HG02588 (cell line): ENCODE results near the gene AUTS2.
A peak's percentile ranks its signal among the peaks of the same experiment; 100 is the strongest.
"Not testable (repeated sequence)": the region's sequence is repeated elsewhere in the genome, so short reads cannot be mapped to it uniquely, and the experiment has no call there.

ENCODE experiments used
- ATAC-seq: cut with Tn5 transposase; IDR thresholded peaks from one replicate; pipeline ENCODE4 v1.9.1; 2021; ENCODE audit warnings: mild to moderate bottlenecking, moderate library complexity; ENCODE audit not compliant: unreplicated experiment

The AUTS2 gene

DNA sequence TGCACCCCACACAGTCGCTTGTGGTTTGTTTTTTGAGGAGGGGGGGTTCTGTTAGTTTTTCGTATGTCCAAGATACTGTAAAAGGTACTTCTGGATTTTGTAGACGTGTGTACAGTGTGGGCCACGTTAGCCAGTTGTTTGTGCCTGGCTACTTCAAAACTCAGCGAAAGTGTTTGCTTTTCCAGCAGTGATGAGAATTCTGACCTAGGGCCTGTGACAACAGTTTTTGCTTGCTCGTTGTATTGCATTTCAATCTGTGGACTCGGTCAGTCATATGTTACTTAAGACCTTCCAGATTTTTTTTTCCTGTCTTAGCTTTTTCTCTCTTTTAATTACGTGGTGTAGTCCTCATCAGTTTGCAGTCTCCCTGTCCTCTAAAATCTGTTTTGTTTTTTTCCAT is 1194.8 kb downstream of the AUTS2 start:
- no peak for ATAC-seq

DNA sequence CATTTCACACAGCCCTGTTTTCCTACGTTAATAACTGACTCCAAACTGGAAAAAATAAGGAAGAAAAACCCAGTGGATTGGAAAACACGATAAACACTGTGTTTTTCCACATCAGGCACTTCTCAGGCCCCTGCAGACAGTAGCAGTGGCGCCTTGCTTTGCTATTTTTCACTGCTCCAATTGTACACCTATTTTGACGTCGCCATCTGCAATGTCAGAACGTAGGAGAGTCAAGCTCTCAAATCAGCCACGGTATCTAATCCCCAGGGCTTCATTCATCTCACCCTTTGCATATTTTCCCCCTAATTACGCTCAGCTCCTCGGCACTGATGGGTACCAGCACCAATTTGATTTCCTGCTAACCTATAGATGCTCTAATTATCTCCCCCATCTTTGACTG is 1195.5 kb downstream of the AUTS2 start:
- no peak for ATAC-seq

DNA sequence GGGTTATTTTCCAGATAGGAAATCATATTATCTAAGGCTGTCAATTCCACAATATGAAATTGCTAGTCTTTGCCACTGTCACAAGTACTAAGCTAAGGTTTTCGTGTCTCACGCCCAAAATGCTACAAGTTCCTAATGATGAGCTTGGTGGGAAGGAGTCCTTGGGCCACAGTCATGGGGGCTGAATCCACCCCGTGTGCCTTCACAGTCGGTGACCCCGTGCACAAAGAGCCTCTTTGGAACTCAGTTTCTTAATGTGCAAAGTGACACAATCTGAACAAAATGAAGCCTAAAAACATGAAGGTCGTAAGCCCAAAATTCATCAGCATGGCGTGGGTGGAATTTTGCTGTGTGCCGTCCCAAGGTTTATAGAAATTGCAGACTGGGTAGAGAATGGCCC is 1196.7 kb downstream of the AUTS2 start:
- ATAC-seq: no peak

DNA sequence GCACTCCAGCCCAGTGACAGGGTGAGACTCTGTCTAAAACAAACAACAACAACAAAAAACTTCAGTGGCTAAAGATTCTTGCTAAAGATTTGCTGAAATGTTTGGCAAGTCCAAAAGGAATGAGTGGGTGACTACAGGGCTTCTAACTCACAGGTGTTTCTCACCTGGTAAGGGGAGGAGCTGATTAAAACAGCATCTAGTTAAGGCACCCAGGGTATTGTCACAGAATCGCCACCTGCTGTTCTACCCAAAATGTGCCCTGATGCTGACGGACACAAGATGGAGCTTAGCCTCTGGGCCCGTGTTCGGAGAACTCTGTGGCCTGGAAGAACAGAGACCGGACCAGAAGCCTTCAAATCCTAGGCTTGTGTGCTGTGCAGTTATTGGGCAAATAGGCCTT is 1197.7 kb downstream of the AUTS2 start:
- no peak for ATAC-seq

DNA sequence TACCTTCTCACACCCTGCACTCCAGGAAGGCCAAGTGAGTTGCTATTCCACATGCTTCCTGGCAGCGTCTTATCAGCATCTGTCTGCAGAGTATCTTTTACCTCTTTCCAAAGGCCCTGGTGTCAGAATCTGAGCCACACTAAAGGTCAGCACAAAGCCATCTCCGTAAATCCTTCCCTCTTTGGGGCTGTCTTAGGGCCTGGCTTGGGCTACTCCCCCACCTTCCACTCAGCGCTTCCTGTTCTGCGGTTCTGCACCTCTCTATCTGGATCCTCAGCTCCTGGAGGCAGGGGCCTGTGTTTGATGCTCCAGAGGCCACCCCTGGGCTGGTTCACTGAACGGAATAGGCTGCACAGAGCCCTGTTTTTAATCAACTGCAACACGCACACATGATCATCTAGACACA is 1198.8 kb downstream of the AUTS2 start:
- no peak for ATAC-seq

DNA sequence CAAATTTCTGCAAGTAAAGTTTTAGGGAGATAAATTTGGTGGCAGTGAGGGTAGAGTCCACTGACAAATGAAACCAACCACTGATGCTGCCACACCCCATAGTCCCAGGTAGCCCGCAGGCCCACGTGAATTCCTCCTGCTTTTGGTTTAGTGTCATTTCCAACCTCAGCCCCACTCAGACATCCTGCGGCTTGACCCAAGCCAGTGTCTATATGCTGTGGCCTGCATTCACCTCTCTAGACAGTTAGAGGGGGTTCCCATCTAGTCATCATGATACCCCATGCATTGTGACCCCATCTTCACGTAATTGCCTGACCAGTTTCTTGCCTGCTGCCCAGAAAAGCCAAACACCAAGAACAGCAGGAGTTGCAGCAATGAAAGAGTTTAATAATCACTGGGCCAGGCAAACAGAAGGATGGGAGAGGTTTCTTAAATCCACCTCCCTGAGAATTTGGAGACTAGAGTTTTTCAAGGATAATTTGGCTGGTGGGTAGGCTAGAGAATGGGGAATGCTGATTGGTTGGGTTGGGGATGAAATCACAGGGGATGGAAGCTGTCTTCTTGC is 1201.6 kb downstream of the AUTS2 start:
- ATAC-seq: no peak

DNA sequence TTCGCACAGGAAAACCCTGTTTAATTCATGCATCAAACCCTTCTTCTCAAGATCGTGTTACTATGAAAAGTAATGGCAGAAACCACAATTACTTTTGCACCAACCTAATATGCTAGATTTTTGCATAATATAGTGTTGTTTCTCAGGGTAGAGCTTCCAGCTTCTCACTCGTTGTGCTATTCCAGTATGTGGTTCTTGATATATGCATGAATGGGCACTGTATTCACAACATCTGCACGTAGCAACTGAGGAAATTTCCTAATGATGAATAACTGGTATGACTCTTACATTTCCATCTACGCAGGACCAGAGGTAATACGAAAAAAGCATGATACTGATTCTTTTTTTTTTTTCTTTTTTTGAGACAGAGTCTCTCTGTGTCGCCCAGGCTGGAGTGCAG is 1207.1 kb downstream of the AUTS2 start:
- ATAC-seq: no peak

DNA sequence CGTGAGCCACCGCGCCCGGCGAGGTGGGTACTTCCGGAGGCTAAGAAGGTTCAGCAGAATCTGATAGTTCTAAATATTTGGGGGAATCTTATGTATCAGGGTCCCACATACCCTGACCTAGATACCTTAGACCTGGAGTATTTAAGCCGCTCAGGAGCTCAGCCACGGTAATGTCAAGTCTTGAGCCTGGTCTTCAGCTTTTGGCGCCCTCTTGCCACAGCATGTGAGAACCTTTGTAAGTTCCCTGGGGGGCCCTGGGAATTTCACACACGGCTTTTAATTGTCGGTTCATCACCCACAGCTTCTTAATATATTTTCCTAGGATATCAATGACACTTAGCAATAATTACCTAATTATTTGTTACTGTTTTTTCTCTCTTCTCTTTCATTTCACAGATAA is 1209.4 kb downstream of the AUTS2 start:
- ATAC-seq: no peak

DNA sequence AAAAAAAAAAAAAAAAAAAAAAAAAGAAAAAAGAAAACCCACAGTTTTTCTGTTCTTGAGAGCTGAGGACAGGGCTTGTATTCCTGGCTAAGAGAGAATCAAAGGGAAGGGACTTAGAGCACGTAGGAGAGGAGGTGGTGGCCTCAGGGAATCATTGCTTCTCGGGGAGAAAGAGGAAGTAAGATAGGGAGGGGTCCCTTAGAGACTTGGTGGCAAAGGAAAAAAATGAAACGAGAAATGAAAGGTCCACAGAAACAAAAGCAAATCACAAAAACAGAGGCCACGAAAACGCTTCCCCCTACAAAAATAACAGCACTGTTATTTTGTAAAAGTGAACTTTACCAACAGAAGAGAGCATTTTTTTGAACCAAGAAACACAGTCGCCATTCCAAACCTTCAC is 1210.6 kb downstream of the AUTS2 start:
- no peak for ATAC-seq

DNA sequence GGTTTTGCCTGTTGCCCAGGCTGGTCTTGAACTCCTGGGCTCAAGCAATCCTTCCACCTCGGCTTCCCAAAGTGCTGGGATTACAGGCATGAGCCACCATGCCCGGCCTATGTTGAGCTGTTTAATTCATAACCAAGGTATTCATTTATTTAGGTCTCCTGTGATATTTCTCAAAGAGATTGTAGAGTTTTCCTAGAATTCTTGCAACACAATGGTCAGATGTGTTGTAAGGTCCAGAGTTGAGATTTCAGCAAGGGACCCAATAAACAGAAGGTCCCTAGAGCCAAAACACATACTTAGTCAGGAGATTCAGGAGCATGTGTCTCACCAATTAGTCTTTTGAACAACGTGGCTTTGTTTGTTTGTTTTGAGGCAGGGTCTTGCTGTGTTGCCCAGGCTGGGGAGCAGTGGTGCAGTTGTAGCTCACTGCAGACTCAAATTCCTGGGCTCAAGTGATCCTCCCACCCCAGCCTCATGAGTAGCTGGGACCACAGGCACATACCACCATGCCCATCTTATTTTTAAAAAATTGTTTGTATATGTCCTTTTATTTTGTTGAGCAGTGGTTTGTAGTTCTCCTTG is 1212.4 kb downstream of the AUTS2 start:
- no peak for ATAC-seq

DNA sequence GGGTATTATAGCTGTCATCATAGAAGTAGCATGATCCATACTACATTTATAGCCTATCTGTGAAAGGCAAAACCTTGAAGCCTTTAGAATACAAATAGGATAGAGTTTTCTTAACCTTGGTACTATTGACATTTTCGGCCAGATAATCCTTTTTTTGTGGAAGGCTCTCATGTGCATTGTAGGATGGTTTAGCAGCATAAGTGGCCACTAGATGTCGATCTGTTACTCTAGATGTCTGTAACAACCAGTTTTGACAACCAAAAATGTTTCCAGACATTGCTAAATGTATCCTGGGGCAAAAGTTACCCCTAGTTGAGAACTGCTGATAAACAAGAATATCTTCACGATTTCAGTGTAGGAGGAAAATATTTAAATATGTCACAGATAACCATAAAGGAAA is 1214.2 kb downstream of the AUTS2 start:
- no peak for ATAC-seq

DNA sequence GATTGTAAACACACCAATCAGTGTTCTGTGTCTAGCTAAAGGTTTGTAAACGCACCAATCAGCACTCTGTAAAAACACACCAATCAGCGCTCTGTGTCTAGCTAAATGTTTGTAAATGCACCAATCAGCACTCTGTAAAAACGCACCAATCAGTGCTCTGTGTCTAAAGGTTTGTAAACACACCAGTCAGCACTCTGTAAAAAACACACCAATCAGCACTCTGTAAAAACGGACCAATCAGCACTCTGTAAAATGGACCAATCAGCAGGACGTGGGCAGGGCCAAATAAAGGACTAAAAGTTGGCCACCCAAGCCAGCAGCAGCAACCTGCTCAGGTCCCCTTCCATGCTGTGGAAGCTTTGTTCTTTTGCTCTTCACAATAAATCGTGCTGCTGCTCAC is 1224.2 kb downstream of the AUTS2 start:
- not testable (repeated sequence) for ATAC-seq

DNA sequence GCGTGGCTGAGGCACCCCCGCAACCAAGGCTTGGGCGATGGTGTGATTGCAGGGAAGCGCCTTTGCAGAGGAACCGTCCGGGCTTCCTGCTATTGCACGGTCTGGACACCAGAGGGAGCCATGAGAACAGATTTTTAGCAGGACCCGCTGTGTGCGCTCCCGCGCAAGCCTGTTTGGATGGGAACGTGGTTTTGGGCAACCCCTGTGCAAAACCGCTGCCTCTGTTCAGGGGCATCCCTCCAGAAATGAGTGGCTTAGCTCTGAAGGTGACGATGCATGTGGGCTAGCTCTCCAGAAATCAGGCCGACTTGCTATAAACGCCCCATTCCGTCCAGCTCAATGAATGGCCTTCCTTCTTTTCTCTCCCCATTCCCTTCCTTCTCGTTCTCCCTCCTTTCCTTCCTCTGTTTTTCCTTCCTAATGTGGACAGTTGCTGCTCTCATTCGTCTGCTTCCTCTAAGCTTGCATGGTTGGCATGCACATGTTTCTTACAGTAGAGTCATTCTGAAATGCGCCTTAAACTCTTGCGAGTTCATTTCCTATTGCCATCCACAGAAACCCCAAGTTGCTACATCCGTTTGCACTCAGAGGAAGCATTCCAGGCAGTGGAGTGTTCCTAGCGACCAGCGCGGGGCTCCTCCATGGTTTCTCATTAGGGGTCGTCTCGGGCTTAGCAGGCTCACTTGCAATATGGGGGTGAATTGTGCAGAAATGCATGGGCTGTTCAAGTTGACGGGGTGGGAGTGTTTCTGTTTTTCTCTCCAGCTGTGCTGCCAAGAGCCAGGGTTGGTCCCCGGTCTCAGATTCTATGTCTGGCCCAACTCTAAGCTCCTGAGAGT is 1231.2 kb downstream of the AUTS2 start:
- peak; percentile 69 for ATAC-seq

DNA sequence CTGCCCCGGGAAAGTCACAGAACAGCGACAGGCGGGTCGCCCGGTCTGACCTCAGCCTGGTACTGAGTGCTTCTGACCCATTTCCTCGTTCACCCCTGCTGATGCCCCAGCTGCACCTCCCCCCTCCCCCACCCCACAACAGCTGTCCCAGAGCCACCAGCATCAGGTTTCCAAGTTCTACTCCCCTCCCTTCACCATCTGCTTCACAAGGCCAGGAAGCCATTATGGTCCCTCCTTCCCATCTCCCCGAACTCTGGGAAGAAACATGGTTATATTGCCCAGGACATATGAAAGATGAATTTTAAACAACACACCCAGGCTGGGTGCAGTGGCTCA is 1231.8 kb downstream of the AUTS2 start:
- ATAC-seq: no peak

DNA sequence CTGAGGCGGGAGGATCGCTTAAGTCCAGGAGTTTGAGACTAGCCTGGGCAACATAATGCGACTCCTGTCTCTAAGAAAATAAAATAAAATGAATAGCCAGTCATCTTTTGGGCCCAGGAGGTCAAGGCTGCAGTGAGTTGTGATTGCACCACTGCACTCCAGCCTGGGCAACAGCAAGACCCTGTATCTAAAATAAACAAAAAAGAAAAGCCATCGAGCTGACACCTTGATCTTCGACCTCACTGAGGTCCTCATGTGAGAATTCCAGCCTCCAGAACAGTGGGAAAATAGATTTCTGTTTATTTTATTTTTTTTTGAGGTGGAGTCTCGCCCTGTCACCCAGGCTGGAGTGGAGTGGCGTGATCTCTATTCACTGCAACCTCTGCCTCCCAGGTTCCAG is 1232.2 kb downstream of the AUTS2 start:
- ATAC-seq: no peak

DNA sequence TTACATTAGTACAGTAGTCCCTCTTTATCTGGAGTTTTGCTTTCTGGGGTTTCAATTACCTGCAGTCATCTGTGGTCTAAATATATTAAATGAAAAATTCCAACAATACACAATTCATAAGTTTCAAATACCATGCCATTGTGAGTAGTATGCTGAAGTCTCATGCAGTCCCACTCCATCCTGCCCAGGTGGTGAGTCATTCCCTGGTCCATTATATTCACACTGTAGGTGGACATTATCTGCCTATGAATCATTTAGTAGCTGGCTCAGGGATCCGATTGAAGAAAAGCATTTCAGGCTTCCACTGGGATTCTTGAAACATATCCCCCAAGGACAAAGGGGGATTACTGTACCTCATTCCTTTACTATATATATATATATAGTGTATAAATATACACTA is 1235.5 kb downstream of the AUTS2 start:
- ATAC-seq: no peak

DNA sequence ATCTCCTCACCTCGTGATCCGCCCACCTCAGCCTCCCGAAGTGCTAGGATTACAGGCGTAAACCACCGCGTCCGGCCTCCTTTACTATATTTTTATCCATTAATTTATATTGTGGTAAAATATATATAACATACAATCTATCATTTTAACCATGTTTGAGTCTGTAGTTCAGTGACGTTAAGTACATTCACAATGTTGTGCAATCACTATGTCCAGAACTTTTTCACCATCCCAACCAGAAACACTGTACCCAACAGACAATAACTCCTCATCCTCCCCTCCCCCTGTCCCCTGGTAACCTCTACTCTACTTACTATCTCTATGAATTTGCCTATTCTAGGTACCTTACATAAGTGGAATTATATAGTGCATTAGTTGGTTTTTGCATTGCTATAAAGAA is 1236.1 kb downstream of the AUTS2 start:
- ATAC-seq: no peak

DNA sequence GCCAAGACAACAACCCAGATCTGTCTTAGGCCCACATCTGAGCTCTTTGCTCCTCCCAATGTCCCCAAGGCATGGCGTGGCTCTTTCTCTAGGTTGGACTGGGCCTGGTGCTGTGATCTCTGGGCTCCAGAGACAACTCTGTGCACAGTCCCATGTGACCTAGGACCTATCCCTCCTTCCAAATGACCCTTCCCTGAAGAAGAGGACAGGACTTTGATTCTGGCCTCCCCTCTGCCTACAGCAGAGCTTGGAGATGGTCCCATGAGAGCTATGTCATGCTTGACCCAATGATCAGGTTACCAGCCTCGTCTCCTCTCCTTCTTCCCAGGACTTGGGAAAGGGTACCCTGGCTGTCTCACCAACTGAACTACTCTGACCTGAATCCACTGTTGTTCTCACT is 1237.4 kb downstream of the AUTS2 start:
- ATAC-seq: no peak

DNA sequence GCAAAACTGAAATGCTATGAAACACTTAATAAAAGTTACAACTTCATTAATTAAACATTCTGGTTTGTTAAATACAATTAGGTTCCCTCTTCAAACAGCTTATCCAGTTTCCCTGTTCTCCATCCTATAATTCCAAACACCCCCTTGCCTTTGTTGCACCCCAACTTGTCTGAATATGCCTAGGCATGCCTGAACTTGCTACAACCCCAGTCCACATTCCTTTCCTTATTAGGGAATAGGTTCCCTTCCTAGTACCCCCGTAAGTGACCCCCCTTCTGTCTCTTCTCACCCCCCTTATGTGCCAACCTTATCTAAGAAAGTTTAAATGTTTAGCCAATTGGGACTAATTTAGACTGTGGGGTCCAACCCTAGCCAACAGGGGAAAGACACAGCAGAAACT is 1238.0 kb downstream of the AUTS2 start:
- ATAC-seq: no peak

DNA sequence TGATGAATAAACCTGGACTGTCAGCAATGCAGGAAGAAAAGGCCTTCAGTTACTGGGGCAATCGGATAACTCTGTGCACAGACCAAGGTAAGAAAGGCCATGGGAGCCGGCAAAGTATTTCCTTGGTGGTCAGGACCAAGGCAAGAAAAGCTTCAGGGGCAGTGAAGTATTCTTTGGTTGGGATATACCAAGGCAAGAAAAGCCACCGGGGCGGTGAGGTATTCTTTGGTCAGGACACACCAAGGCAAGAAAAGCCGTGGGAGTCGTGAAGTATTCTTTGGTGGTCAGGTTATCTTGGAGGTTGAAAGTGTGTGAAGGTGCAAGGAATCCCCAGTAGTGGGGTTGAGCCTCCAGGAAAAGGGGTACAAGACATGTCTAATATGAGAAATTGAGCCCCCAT is 1238.7 kb downstream of the AUTS2 start:
- ATAC-seq: no peak

DNA sequence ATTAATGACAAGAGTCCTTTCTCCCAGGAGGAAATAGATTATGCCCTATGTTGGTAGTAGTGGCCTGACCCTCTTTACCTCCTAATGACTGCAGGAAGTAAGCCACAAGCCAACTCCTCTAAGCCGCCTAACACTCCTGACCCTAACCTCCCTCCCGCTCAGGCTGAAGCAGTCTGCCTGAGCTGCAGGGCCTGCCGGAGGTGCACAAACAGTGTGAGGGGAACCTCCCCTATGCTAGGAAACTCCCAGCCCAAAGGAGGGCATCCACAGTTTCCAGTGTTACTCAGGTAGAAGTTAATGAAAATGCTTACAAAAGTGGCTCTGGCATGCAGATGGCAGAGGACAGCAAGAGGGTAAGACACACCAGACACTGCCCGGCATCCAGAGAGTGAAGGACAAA is 1239.3 kb downstream of the AUTS2 start:
- ATAC-seq: no peak

DNA sequence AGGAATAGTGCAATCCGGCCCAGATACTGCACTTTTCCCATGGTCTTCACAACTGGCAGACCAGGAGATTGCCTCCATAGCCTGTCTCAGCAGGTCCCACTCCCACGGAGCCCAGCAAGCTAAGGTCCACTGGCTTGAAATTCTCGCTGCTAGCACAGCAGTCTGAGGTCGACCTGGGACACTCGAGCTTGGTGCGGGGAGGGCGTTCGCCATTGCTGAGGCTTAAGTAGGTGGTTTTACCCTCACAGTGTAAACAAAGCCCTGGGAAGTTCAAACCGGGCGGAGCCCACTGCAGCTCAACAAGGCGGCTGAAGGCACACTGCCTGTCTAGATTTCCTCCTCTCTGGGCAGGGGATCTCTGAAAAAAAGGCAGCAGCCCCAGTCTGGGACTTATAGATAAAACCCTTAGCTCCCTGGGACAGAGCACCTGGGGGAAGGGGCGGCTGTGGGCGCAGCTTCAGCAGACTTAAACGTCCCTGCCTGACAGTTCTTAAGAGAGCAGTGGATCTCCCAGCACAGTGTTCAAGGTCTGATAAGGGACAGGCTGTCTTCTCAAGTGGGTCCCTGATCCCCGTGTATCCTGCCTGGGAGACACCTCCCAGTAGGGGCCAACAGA is 1240.1 kb downstream of the AUTS2 start:
- ATAC-seq: no peak
